Caki2 (cell line): ENCODE results near the gene ABCD4. TPM values are rescaled to one million over a fixed set of nuclear protein-coding genes. Genes with fewer than 3 reads are reported as not detected.

Experiments
- DNase-seq: peaks from one replicate; pipeline ENCODE4 v3.0.0-alpha.2; 2015; ENCODE audit warnings: low read depth
- in situ Hi-C: cut with HindIII; loops from 2 replicates; pipeline ENCODE4 v1.10.0; 2016; ENCODE audit warnings: low sequenced_read_pairs, low pct_unique_long_range_greater_than_20kb, mixed read lengths
- total RNA-seq: library from RNA; depleted of rRNA; stranded (reverse); fragments of >200 nt; shearing (Covaris generic); gene quantifications from 2 replicates; pipeline ENCODE4 v1.2.3, GENCODE V29; 2014; ENCODE audit warnings: low replicate concordance

The ABCD4 gene
- total RNA-seq, 1 experiment from 2014 or later = 31.2 TPM

DNA sequence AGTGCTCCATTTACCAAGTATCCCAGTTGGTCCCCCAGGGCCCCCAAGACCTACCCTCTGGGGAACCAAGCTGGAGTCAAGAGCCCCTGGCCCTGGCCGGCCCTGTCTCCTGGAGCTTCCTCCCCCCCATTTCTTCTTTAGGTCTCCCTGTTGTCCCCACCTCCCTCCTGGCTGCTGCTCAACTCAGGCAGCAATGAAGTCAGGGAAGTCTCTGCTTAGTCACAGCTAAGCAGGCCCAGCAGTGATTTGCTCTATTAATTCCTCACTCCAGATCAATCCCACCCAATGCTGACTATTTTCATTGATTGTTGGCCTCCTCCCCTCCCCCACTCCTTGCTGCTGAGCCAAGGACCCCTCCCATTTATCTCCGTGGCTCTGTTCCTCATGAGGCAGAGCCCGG is 35.1 kb downstream of the ABCD4 start:
- no peak for DNase-seq
- in situ Hi-C loops = no loop called here

DNA sequence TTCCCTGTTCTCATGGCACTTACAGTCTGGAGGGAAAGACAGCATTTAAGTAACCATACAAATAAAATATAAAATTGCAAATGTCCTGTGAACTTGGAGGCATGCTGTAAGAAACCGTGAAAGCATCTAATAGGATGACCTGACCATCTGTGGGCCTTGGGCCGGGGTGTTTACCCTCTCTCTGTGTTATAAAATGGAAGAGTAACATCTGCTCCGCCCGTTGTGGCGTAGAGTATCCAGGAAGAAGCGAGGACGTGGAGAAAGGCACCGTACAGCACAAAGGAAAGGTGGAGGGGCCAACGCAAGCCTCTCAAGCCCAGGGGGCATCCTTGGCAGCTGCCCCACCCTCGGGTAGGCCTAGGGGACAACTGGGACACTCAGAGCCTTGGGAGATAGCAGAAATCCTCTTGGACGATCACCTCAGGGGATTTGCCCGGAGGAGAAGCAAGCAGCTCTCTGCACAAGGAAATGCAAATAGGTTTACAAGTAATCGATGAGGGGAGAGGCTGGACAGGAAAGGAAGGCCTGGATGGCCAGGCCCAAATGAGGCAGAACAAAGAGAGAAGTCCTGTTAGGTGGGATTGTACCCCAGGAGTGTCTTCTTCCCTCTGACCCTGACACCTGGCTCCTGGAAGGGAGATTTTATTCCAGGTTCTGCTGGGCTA is 37.3 kb downstream of the ABCD4 start:
- in situ Hi-C loops = no loop called here
- no peak for DNase-seq

DNA sequence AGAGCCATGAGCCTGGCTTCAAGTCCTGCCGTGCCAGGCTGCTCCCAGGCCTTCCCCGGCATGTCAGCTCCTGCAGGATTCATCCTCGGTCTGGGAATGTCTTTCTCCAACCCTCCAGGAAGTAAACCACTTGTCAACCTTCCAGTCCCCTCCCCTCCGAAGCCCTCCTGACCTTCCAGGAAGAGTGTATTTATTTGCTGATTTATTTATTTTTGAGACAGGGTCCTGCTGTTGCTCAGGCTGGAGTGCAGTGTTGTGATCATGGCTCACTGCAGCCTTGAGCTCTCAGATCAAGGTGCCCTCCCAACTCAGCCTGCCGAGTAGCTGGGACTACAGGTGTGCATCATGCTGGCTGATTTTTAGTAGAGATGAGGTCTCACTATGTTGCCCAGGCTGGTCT is 38.8 kb downstream of the ABCD4 start:
- no peak for DNase-seq
- in situ Hi-C loops = no loop called here

DNA sequence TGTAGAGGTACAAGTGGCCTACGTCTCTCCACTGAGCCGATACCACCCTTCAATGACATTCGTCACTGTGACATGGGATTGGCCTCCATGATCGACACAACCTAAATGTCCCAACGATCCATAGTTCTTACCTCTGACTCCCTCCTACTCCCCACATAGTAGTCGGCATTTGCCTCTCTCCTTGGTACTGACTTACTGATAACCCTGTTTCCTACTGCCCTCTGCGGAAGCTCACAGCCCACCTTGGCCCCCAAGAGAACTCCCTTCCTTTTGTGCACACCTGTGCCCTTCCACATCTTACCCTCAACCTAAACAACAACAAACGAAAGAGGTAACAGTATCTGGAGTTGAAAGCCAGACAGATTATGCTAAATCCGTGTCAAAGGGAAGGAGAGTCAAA is 39.6 kb downstream of the ABCD4 start:
- no peak for DNase-seq
- in situ Hi-C loops = no loop called here

DNA sequence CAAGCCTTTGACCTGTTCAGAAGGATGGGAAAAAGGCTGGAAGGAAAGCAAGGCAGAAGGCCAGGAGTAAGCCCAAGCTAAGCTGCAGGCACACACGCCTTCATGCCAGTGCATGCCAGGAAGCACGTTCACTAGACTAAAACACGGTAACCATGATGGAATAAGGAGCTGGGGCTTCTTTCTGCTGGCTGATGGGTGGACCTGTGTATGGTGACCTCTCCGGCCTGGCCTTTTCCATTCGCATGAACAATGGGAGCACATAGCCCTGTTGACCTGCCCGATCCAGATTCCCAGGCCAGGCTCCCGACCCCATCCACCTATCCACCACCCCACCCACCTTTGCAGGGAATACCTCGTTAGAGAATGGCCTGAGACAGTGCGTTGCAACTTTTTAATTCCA is 40.7 kb downstream of the ABCD4 start:
- no peak for DNase-seq
- in situ Hi-C loops = no loop called here

DNA sequence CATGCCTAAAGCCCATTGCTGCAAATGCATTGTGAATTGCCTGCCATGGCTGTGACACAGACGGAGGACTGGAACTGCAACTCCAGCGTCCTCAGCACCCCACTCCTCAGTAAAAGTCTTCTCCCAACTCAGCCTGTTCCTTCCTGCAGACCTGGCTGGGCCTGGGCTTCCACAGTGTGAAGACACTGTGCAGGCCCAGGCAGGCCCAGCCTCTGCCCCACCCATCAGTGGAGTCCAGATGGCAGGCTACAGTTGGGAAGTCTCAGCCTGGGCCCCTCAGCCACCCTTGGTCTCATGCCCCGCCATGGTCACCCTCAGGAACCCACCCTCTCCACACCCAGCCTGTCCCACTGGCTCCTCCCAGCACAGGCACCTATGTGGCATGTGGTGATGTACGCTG is 41.4 kb downstream of the ABCD4 start:
- in situ Hi-C loops = no loop called here
- DNase-seq = no peak

DNA sequence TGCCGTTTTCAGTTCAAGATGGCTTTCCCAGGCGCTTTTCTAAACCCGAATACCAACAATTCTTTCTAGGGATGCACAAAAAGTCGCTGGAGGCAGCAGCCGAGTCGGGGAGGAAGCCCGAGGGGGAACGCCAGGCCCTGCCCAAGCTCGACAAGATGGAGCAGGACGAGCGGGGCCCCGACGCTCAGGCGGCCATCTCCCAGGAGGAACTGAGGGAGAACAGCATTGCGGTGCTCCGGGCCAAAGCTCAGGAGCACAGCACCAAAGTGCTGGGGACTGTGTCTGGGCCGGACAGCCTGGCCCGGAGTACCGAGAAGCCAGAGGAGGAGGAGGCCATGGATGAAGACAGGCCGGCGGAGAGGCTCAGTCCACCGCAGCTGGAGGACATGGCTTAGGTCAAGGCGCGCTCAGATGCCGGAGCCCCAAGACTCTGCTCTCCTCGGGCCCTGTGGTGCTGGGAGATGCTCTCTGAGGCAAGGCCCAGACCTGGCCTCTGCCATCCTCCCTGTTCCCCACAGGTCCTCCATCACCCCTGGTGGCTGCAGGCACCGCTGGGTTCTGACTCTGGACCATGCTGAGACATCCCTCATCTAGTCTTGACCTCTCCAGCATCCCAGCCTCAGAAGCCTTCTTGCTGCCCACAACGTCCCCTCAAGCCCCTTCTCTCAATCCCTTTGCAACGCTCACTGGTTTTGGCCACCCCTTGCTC is 42.1 kb downstream of the ABCD4 start:
- in situ Hi-C loops = no loop called here

DNA sequence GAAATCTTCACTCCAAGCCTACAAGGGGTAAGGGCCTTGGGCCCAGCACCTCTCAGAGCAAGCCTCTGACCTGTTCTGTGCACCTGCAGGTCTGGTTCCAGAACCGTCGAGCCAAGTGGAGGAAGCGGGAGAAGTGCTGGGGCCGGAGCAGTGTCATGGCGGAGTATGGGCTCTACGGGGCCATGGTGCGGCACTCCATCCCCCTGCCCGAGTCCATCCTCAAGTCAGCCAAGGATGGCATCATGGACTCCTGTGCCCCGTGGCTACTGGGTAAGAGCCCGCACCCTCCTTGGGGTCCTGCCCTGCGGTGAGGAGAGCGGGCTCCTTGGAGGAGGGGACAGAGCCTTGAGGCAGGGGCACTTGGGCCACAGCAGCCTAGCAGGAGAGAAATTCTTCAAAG is 43.2 kb downstream of the ABCD4 start:
- in situ Hi-C loops = no loop called here

More for the DNA sequence above, 42.1 kb downstream of the ABCD4 start:
- DNase-seq = no peak

DNA sequence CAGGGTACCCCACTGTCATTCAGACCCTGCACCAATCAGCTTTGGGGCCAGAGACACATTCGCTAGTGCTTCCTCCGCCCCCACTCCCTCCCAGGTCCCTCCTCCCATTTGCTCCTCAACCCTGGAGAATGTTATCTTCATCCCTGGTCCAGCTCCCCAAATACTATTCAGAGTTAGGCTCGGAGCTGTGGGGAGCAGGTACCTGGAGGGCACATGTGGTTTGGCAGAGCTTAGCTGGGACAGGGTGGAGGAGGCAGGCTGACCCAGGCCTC is 44.0 kb downstream of the ABCD4 start:
- in situ Hi-C loops = no loop called here

More for the DNA sequence above, 43.2 kb downstream of the ABCD4 start:
- DNase-seq = no peak

DNA sequence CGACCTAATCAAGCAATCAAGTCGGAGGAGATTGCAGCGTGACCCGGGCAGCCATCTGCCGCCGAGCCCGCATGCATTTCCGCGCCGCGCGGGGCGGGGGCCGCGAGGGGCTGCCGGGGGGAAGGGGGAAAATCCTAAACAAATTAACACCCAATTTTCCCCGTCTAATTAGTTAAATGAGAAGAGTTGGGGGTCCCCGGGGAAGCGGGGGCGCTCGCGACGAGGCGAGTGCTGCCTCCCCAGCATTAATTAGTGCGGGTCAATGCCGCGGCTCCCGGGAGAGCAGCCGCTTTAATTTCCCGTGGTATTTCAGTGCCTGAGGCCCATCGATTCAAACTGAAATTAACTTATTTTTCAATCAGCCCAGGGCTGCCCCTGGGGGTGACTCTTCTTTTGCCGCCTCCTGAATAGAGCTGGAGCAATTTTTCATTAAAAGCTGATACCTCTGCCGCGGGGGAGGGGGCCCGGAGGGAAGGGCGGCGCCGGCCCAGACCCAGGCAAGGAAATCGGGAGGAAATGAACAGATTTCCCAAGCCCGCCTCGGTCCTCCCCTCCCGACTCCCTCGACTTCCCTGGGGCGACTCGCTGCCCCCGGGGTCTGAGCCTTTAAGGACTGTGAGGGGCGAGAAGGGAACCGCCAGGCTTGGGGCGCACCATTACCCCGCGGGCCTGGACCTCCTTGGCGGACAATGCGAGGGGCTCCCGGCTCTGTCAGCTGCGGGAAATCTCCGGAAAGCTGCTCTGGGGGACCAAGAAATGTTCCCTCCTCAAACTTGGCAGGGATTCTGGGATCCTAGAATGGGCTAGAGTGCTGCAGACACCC is 44.6 kb downstream of the ABCD4 start:
- in situ Hi-C loops = no loop called here
- no peak for DNase-seq

More for the DNA sequence above, 44.0 kb downstream of the ABCD4 start:
- no peak for DNase-seq

DNA sequence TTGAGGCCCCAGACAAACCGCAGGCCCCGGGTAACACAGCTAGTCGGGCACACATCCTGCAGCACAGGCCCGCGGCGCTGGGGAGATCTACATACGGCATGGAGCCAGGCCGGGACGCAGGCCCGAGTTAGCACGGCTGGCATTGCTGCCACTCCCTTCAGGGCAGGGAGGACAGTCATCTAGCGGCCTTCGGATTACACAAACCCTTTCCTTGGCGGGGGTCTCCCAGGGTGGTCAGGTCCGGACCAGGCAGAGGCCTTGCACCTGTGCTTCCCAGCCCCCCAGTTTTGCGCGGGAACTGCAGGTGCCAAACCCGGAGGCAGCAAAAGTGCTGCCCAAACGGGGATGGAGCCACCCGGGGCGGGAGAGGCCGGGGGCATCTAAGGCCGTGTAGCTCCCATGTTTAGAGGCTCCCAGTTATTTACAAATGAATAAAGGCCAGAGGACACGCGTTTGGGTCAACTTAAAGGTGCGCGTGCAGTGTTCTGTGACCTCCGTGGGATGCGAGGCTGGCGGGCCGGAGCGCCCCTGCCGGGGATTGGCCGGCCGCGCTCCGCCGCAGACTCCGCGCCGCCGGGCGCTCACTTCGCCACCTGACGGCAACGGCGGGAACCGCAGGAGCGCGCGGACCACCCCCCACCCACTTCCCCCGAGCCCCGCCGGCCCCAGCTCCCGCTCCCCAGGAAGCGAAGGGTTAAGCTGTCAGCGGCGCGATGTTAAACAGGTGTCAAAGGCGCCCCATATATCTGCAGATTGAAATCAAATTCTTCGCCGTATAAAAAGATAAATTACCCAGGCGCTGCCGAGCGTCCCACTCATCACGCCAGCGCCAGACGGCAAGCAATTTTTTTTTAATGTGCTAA is 45.4 kb downstream of the ABCD4 start:
- in situ Hi-C loops = no loop called here
- no peak for DNase-seq

DNA sequence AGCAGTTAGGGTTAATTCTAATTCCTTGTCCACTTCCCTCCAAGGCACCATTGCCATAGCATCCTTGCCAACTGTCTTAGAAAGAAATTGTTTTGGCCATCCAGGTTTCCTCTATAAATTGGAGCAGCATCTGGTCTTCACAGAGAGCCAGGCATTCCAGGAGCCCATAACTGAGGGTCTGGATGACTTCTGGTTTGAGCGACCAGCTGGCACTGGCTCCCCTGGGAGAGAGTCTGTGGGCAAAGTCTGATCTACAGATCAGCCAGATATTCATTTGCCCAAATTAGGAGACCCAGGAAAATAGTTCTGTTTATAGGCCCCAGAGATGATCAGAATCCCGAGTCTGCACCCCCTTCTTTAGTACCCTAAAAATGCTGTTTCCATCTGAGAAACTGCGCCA is 47.5 kb downstream of the ABCD4 start:
- no peak for DNase-seq
- in situ Hi-C loops = no loop called here

DNA sequence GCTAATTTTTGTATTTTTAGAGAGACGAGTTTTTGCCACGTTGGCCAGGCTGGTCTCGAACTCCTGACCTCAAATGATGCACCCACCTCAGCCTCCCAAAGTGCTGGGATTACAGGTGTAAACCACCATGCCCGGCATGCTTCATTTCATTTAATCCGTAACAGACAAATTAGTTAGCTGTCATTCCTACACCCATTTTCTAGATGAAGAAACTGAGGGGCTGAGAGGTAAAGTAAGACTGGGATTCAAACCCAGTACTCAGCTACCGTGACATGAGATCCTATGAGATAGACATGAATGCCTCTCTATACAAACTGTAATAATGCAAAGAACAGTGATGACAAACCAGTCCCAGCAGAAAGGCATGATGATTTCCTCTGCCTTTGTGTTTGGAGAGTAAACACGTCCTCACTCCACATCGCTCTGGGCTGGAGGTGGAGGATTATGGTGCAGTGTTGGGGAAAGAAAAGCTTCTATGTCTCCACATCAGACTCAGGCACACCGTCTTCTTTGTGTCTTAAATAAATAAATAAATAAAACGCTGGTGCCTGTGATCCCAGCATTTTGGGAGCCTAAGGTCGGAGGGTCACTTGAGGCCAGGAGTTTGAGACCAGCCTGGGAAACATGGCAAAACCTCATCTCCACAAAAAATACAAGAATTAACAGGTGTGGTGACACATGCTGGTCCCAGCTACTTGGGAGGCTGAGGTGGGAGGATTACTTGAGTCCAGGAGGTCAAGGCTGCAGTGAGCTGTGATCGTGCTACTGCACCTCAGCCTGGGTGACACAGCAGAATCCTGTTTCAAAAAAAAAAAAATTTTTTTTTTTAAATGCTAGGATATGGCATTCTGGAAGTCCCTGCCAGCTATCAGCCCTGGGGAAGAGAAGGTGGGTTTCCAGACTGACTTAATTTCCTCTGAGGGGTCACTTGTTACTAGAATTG is 53.0 kb downstream of the ABCD4 start:
- no peak for DNase-seq
- in situ Hi-C loops = no loop called here

DNA sequence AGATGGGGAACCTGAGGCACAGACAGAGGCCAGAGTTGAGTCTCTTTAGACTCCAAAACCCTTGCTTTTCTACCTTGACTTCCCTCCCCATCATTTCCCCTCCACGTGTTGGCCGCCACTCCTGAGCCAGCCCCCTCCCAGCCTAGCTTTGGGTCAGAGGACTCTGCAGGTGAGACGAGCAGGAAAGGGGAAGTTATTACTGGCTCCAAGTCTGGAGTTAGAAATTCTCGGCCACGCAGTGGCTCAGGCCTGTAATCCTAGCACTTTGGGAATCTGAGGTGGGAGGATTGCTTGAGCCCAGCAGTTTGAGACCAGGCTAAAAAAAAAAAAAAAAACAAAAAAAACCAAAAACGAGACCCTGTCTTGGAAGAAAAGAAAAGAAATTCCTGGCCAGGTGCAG is 54.7 kb downstream of the ABCD4 start:
- in situ Hi-C loops = no loop called here
- no peak for DNase-seq

DNA sequence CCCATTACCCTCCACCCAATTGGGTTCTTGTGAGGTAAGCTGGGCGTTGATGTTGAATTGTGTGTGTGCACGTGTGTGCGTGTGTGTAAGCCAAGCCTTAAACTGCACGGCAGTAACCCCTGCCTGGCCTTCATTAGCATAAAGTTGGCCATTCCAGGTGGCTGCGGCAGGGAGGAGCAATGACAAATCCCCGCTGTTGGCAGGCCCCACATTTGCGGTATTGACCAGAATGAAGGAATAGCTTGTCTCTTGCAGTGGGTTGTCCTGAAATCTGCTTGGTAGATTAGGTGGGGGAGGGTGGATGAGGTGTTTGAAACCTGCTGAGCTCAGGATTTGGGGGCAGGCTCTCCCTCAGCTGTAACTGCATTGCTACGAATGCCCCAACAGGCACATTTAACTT is 56.2 kb downstream of the ABCD4 start:
- in situ Hi-C loops = no loop called here
- no peak for DNase-seq

DNA sequence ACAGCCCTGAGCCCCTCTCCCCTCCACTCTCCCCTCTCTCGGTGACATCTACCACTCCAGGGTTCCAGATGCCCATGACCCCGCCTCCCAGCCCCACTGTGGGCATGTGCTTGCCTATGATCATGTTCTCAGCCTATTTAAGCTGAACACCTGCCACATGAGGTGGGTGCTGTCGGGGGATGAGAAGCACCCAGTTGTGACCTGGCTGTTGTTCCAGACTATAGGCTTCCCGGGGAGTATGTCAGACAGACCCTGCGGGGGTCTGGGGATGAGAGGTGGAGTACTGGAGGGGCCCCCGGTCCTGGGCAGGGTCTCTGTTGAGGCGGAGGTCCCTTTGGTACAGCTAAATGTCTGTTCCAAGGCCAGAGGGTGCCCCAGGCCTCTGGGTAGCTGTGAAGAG is 57.4 kb downstream of the ABCD4 start:
- DNase-seq = no peak
- in situ Hi-C loops = no loop called here

DNA sequence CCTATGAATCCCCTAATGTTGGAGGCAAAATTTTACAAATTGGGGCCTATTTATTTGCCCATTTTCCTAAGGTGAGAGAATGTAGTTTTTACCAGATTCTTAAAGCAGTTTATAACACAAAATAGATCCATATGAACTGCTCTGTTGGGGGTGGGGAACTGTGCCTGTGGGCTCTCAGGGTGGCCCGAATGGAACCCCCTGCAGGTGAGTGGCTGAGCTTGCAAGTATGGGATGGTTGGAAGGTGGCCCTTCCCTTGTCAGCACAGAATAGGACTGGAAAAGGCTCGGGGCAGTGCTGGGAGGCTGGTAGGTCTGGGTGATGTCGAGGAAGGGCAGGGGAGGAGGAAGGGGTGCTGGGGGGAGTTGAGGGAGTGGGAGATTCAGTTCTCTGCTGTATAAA is 58.6 kb downstream of the ABCD4 start:
- in situ Hi-C loops = no loop called here
- DNase-seq = no peak

DNA sequence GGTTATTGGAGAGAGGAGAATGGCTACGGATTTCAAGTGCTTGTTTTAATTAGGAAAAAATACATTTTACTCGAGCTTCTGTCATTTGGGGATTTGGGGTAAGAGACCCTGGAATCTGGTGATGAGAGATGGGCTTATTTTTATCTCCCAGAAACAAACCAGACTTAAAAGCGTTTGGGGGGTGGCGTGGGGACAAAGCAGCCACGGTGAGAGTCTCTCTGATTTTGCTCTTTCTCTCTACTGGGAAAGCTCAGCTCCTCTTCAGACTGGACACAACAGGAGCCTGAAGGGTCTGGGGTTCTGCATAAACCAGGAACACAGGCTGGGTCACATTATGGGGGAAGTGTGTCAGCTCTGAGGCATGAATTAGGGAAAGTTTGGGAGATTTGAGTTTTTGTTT is 59.7 kb downstream of the ABCD4 start:
- in situ Hi-C loops = no loop called here
- no peak for DNase-seq
